LNCaP clone FGC (cell line): ENCODE results near the gene LIPF.
"Not testable (repeated sequence)": the region's sequence is repeated elsewhere in the genome, so short reads cannot be mapped to it uniquely, and the experiment has no call there.

Experiments
- DNase-seq: peaks from one replicate; pipeline ENCODE4 v3.0.0-alpha.2; 2011; ENCODE audit warnings: low read depth
- H3K4me3 ChIP-seq: 2 replicates; pipeline ENCODE4 v1.5.1; 2011; ENCODE audit warnings: mild to moderate bottlenecking, low read depth, low read length, control low read depth
- CTCF ChIP-seq: IDR thresholded peaks from 2 replicates; pipeline ENCODE4 v1.5.1; 2012; ENCODE audit warnings: mild to moderate bottlenecking; ENCODE audit not compliant: control insufficient read depth, insufficient read depth; ENCODE audit errors: extremely low read depth

LIPF gene

GRCh38 chr10:88693392-88694020, 29.3 kb downstream of the LIPF start:
- DNase-seq: no peak
- no peak overlapping the region for H3K4me3 ChIP-seq
- no peak for TF ChIP-seq CTCF

- TF ChIP-seq CTCF: no peak
- H3K4me3 ChIP-seq: no peak overlapping the region
- no peak for DNase-seq
Observed at GRCh38 chr10:88702848-88703597, 38.8 kb downstream of the LIPF start.

GRCh38 chr10:88705958-88706357, 41.7 kb downstream of the LIPF start, which contains the start of gene LIPK:
Gene LIPK, plus strand, starts transcription at chr10:88706249. Its CDS starts 18,295 bp downstream, at chr10:88724544.
- H3K4me3 ChIP-seq: no peak within 1 kb of the TSS
- no peak for TF ChIP-seq CTCF
- DNase-seq: no peak

GRCh38 chr10:88707429-88708155, 43.4 kb downstream of the LIPF start:
- no peak for TF ChIP-seq CTCF
- DNase-seq: no peak
- H3K4me3 ChIP-seq: no peak overlapping the region

GRCh38 chr10:88709361-88709760, 45.1 kb downstream of the LIPF start:
- not testable (repeated sequence) for H3K4me3 ChIP-seq, DNase-seq

- no peak overlapping the region for H3K4me3 ChIP-seq
- TF ChIP-seq CTCF: no peak
- DNase-seq: no peak
Observed at GRCh38 chr10:88715517-88715916, 51.3 kb downstream of the LIPF start.

- H3K4me3 ChIP-seq: no peak overlapping the region
- TF ChIP-seq CTCF: no peak
- DNase-seq: no peak
Observed at GRCh38 chr10:88721392-88721791, 57.1 kb downstream of the LIPF start.
